Middle frontal gyrus (tissue), 1 donor: ENCODE results near the gene SYT1.
"Not testable (repeated sequence)": the region's sequence is repeated elsewhere in the genome, so short reads cannot be mapped to it uniquely, and the experiment has no call there.

ENCODE experiments used
- DNase-seq: peaks from one replicate; pipeline ENCODE4 v3.0.0-alpha.2; 2015; ENCODE audit warnings: low spot score; ENCODE audit errors: extremely low spot score

SYT1 gene

GRCh38 chr12:79203058-79203647 lies 338.6 kb downstream of the SYT1 start:
- no peak for DNase-seq

DNA sequence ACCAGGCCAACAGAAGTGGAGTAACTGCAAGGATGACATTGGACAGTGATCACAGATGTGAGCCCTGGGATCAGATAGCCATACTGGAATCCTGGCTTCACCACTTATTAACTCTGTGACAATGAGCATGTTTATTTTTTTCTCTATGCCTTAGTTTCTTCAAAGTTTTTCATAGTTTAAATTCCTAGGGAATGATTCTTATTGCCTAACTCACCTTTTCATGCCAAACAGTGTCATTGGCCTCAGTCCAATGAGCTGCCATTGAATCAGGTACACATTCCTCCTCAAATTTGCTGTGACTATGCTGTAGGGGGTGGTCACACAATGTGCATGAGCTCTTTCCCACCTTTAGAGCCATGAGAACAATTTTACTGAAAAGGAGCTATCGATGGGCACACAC lies 342.3 kb downstream of the SYT1 start:
- DNase-seq: no peak

- DNase-seq: not testable (repeated sequence)
These were observed 345.8 kb downstream of the SYT1 start for GRCh38 chr12:79210403-79210802.

DNA sequence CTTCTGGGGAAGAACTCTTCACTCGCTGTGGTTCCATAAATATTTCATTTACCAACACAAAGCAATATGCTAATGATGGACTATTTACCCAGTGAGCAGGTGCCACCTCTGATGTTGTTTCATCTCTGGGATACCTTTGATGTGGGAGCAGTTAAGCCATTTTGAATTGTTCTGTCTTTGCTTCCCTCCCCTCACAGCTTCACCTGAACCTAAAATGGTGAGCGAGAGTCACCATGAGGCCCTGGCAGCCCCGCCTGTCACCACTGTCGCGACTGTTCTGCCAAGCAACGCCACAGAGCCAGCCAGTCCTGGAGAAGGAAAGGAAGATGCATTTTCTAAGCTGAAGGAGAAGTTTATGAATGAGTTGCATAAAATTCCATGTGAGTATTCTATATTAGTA lies 352.7 kb downstream of the SYT1 start:
- no peak for DNase-seq

- no peak for DNase-seq
These were observed 358.6 kb downstream of the SYT1 start for GRCh38 chr12:79223210-79223609.

DNA sequence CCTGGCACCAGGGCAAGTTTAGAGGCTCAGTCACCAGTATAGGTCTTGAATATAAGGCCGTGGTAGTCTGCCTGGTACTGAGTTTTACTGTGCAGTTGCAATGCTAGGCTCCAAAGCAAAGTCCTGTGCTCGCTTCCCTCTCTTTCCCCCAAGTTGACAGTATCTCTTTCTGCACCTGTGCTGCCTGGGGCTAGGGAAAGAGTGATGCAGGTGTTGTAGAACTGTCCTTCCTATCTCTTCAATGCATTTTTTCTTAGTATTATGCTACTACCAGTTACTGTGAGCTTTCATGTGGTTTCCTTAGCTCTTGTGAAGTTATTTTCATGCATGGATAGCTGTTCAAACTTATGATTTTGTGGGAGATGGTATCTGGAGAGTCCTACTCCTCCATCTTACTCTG lies 359.2 kb downstream of the SYT1 start:
- no peak for DNase-seq

DNA sequence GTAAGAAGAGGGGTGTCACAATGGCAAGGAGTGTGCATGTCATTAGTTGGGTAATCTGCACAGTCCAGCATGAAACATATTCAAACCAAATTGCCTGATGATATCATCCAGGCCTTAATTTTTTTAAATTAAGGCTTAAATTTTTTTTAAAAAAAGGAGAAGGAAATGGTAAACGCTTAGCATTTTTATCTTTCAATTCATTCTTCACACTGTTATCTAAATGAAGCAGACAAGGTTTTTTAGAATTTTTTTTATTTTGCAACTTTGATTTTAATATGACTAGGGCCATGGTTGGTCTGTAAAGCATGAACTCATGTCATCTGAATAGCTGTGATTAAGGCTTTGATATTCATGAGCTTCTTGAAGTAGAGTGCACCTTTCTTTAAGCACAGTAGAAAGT lies 362.5 kb downstream of the SYT1 start:
- DNase-seq: no peak

DNA sequence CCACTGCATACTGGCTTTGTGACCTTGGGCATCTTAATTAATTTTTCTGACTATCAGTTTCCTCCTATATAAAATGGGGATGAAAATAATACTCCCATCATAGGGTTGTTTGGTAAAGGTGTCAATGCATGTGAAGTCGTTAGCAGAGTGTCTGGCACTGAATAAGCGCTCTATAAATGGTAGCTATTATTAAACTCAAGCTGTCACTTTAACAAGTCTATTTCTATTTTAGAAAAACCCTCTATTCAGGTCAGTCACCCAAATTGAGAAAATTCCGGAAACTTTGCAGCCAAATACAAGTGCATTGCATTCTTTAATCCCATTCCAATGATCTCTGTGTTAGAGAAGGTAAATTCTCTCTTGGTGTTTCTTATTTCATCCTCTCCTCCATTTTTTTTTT lies 363.1 kb downstream of the SYT1 start:
- no peak for DNase-seq

DNA sequence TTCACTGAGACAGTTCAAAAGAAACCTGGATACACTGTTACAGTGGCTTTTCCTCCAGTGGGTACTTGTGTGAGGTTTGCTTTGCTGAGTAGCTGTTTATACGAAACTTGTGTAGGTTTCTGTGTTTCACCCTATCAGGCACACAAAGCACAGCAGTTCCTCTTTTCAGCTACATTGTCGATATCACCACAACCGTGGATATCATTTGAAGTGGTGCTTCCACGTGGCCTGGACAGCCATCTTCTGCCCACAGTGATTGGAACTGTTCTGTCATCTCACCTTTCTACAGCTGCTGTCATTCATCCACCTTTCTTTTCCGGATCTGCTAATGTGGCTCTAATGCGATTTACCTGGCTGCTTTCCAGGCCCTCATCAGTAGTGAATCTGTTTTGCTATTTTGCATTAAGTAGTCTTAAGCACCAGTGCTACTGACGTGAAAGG lies 368.8 kb downstream of the SYT1 start:
- no peak for DNase-seq

DNA sequence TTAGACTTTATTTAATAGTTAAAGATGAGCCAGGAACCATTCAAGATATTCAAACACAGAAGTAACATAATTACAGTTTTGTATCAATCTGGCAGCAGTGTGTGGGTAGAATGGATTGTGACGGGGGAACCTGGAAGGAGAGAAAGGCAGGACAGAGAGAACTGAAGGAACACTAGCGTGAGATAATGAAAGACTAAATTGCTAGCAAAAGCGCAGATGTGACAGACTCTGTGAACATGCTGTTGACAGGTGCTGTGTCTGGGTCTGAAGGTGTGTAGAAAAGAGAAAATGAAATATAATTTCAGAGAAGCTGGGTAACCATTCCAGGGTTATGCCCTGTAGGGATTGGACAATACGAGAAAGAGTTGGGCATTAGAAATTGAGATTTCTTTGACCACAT lies 372.3 kb downstream of the SYT1 start:
- DNase-seq: no peak

DNA sequence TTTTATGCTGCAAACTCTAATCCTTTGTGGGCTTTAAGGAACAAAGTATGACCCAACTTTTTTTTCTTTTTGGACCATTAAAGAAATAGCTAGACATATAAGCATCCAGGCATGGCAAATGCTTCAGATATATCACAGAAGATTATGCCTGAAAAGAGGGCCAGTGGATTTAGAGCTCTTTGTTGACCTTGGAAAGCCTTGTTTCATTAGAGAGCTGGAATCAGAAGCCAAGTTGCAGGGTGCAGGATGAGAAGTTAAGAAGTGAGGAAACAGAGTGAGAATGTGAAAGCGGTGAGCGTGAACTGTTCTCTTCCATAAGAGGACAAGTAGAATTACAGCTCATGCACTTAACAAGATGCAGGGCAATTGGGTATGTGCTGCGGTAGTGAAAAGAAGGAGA lies 373.7 kb downstream of the SYT1 start:
- DNase-seq: no peak

DNA sequence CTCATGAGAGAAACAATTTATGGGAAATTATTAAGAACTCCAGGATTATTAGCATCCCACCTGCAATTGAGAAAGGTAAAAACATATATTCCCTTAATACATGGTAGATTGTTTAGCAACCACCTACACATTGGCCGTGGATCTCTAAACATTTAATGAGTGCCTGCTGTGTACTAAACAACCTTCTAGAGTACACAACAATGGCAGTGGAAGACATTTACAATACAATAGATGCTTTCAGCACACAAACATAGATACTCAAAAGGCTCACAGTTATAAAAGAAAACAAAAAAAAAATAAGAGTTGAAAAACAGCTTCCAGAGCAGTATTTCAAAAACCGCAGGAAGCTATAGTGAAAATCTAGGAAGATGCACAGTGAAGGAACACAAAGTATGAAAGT lies 382.9 kb downstream of the SYT1 start:
- DNase-seq: no peak

DNA sequence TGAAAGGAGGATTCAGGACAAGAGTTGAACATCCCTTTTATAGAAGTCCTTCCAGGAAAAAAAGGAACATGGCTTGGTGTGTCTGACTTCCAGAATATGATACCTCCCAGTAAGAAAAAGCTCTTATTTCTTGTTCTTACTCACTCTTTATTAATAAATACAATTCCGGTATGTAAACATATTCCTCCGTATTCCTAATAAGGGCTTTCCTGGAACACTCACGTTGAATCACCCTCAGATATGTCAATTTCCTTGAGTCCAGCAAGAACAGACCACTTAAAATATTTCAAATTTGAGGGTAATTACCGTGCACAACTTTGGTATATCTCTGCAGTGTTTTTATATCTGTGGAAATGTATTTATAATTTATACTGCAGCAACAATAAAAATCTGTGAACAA lies 385.6 kb downstream of the SYT1 start:
- no peak for DNase-seq

GRCh38 chr12:79250960-79251755 lies 386.6 kb downstream of the SYT1 start:
- no peak for DNase-seq

DNA sequence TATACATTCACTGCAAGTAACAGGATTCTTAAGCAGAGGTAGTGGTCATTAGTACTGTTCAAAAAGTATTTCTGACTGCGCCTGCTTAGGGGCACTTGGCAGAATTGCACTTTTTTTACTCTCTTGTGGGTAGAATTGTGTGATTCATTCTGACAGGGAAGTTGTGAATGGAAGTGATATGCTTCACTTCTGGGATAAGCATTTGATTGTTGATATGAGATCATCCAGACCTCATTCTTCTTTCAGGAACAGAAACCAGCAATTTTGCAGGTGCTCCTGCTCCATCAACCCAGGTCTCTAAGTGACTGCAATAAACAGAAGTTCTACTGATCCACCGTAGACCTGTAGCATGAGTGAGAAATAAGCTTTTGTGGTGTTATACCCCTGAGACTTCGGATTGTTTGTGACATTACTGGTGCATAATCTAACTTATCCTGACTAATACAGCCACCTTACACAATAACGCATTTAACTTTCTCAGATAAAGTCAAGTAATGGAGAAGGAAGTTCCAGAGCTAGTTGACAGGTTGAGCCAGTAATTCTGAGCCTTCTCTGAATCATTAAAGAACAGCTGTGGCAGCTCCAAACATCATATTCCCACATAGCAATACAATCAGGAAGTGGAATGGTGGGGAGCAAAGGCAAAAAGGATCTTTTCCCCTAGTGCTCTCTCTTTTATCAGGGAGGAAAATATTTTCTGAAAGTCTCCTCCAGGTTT lies 387.9 kb downstream of the SYT1 start:
- DNase-seq: no peak

DNA sequence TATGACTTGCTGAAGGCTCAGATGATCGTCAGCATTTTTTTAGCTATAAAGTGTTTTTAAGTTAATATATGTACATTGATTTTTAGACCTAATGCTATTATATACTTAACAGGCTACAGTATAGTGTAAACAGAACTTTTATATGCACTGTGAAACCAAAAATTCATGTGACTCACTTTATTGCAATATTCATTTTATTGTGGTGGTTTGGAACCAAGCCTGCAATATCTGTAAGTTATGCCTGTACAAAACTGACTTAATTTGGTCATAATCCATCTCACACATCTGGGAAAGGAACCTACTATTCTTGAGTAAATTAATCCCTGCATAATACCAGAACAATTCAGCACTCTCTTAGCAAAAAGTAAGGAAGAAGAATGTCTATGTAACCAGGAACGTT lies 390.7 kb downstream of the SYT1 start:
- DNase-seq: no peak

DNA sequence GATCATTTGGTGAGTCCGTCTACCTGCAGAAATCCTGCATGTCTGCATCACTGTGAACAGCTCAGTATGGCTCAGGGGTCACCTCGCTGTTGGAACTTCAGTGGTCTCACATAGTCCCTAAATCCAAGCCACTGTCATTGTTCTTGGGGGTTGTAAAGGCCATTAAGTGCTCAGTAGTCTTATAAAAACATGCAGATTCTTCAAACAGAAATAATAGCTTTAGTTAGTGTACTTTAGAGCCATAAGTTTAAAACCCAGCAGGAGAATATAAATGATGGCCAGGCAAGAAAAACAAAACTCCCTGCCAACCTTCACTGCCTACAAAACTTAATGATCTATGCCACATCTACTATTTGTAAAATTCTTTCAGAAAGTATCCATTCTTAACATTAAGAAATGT lies 396.3 kb downstream of the SYT1 start:
- DNase-seq: no peak

GRCh38 chr12:79262938-79263337 lies 398.4 kb downstream of the SYT1 start:
- no peak for DNase-seq

GRCh38 chr12:79266343-79267144 lies 402.0 kb downstream of the SYT1 start:
- DNase-seq: no peak

- DNase-seq: no peak
These were observed 403.0 kb downstream of the SYT1 start for GRCh38 chr12:79267580-79267979.

- DNase-seq: no peak
These were observed 410.0 kb downstream of the SYT1 start for GRCh38 chr12:79274501-79275064.
